Activated B cell treated with CpG ODN at 0.5 μM for 24 hours (primary cell): ENCODE results near the gene PRDM16. TPM values are rescaled to one million over a fixed set of nuclear protein-coding genes. Genes with fewer than 3 reads are reported as not detected.

Source experiments
- ATAC-seq: fragments of 200-7000 bp; cut with Tn5 transposase; one replicate; pipeline ENCODE4 v1.10.0; 2021; ENCODE audit warnings: low read depth, mild to moderate bottlenecking, moderate library complexity
- CTCF ChIA-PET: fragments of 350-600 bp; sonication (Branson Sonifier 250); formaldehyde crosslinking; loops from one replicate; lab custom pipeline; 2021; ENCODE audit warnings: antibody characterized with exemption; lab: Charles Lee
- POLR2A ChIA-PET: fragments of 350-600 bp; sonication (Branson Sonifier 250); formaldehyde crosslinking; loops from one replicate; lab custom pipeline; 2021; ENCODE audit warnings: antibody characterized with exemption; lab: Charles Lee
- DNase-seq: peaks from one replicate; pipeline ENCODE4 v3.0.0; 2022
- H3K27ac Mint-ChIP-seq: one replicate; pipeline ENCODE4 v1.8.0; 2020; ENCODE audit warnings: mixed read lengths
- H3K27me3 Mint-ChIP-seq: one replicate; pipeline ENCODE4 v1.8.0; 2021; ENCODE audit warnings: mixed read lengths
- H3K36me3 Mint-ChIP-seq: one replicate; pipeline ENCODE4 v1.8.0; 2021; ENCODE audit warnings: low read depth, mixed read lengths
- H3K4me1 Mint-ChIP-seq: one replicate; pipeline ENCODE4 v1.8.0; 2021; ENCODE audit warnings: mixed read lengths
- H3K4me3 Mint-ChIP-seq: one replicate; pipeline ENCODE4 v1.8.0; 2020; ENCODE audit warnings: mild to moderate bottlenecking, mixed read lengths
- H3K9me3 Mint-ChIP-seq: one replicate; pipeline ENCODE4 v1.8.0; 2020; ENCODE audit warnings: mixed read lengths
- CTCF ChIP-seq: fragments of 200-600 bp; IDR thresholded peaks from one replicate; pipeline ENCODE4 v1.8.0; 2022; ENCODE audit warnings: antibody characterized with exemption, mild to moderate bottlenecking
- intact Hi-C: fragments of 100-400 bp; cut with micrococcal nuclease; formaldehyde crosslinking; loops from one replicate; pipeline ENCODE4 v1.15.1; 2024
- total RNA-seq: library from RNA; stranded (reverse); gene quantifications from 2 replicates; pipeline ENCODE4 v1.2.3, GENCODE V29; 2022

PRDM16 gene
- total RNA-seq, 1 donor from 2014 or later, result not detected

DNA sequence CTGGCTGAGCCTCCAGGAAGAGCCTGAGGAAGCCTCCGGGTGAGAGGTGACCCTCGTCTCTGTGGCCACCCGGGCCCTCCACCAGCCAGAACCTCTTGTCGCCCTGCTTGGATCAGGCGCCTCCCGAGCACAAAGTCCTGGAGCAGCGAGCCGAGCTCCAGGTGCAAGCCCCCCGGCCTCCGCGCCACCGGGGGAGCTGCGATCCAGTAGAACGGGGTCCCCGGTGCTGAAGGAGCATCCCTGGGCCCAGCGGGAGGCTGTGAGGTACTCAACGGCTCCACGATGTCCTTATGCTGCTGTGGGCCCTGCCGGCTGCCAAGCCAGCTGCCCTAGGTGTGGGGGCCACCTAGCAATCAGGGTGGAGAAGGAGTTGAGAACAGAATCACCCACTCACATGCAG is 102.8 kb downstream of the PRDM16 start:
- POLR2A ChIA-PET, result no interaction called here
- Mint-ChIP-seq H3K4me1 (peaks cover 5% of the 10 kb centered on the region), H3K9me3 (no peaks in the 10 kb centered on the region), H3K27ac (no peak overlapping the region), H3K36me3 (no peaks in the 10 kb centered on the region), H3K4me3 (no peak overlapping the region), H3K27me3 (peaks cover 19% of the 10 kb centered on the region)
- ATAC-seq (no peak), DNase-seq (no peak)
- TF ChIP-seq CTCF, result no peak
- CTCF ChIA-PET, result no interaction called here
- intact Hi-C loops, result no loop called here

DNA sequence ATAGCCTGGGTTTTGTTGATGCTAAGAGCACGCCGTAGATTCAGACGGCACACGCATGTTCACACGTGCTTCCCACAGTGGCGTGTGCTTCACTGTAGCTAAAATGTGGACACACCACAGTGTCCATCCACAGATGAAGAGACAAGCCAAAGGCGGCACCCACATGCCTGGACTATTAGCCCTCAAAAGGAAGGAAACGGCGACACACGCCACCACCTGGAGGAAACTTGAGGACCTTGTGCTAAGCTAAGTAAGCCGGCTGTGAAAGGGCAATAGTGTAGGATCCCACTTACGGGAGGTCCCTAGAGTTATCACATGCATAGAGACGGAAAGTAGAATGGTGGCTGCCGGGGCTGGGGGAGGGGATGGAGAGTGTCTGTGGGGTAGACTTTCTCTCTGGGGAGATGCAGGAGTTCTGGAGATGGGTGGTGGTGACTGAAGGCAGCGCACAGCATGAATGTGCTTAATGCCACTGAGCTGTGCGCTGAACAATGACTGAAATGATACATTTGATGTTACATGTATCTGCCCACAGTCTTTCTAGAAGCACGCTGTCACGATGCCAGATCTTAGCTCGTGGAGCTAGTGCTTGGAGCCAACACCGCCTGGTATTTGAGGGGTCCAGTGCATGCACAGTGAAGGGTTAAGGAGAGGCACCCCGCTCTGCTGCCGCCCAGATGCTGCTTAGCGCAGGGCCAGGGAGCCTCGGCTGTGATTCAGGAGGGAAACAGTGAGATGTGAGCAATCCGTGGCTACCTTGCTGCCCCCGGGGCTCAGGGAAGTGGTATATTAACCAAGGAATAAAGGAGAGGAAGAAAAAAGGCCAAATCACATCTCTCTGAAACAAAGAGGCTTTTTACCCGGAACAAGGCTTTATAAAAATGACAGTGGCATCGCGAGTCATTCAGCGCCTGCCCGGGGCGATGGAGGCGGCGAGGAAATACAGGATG is 103.7 kb downstream of the PRDM16 start:
- DNase-seq (no peak), ATAC-seq (no peak)
- Mint-ChIP-seq H3K36me3 (no peaks in the 10 kb centered on the region), H3K27me3 (peaks cover 19% of the 10 kb centered on the region), H3K27ac (no peak overlapping the region), H3K4me3 (no peak overlapping the region), H3K4me1 (peaks cover 5% of the 10 kb centered on the region), H3K9me3 (no peaks in the 10 kb centered on the region)
- ChIA-PET POLR2A (no interaction called here), CTCF (no interaction called here)
- intact Hi-C loops, result no loop called here
- no peak for TF ChIP-seq CTCF

DNA sequence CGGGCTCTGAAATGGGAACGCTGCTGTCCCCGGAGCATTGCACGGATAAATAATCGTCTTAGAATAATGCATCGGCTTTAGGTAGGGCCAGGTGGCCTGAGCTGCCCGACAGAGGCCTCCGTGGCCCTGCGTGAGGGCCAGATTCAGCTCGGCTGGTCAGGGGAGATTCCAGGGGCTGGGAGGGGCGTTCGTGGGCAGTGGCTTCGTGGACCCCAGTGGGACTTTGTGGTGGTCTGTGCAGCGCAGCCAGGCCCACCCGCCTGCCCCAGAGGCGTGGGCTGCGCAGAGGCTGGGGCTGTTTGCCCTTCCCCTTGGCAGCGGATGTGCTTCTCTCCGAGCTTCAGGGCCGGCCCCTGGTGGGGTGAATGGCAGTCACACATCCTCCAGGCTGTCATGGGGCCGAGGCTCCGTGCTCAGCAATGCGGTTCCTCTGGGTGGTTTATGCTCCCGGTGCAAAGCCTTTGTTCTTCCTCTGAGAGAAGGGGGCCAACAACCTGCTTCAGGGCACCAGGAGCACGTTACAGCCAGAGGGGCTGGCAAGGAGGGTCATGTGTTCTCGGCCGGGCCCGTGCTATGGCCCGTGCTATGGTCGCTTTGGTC is 104.5 kb downstream of the PRDM16 start:
- Mint-ChIP-seq H3K27ac (no peak overlapping the region), H3K4me3 (no peak overlapping the region), H3K27me3 (peaks cover 19% of the 10 kb centered on the region), H3K9me3 (no peaks in the 10 kb centered on the region), H3K4me1 (peaks cover 5% of the 10 kb centered on the region), H3K36me3 (no peaks in the 10 kb centered on the region)
- intact Hi-C loops, result no loop called here
- ChIA-PET CTCF (no interaction called here), POLR2A (no interaction called here)
- DNase-seq (no peak), ATAC-seq (no peak)
- TF ChIP-seq CTCF, result no peak

GRCh38 chr1:3174487-3175247 is 105.7 kb downstream of the PRDM16 start:
- H3K27me3 Mint-ChIP-seq, result peaks cover 19% of the 10 kb centered on the region
- DNase-seq (no peak), ATAC-seq (no peak)
- intact Hi-C loops, result no loop called here
- no peaks in the 10 kb centered on the region for H3K36me3 Mint-ChIP-seq
- ChIA-PET POLR2A (no interaction called here), CTCF (no interaction called here)
- H3K4me3 Mint-ChIP-seq, result no peak overlapping the region
- no peak for TF ChIP-seq CTCF
- no peak overlapping the region for H3K27ac Mint-ChIP-seq
- no peaks in the 10 kb centered on the region for H3K9me3 Mint-ChIP-seq
- H3K4me1 Mint-ChIP-seq, result peaks cover 5% of the 10 kb centered on the region

DNA sequence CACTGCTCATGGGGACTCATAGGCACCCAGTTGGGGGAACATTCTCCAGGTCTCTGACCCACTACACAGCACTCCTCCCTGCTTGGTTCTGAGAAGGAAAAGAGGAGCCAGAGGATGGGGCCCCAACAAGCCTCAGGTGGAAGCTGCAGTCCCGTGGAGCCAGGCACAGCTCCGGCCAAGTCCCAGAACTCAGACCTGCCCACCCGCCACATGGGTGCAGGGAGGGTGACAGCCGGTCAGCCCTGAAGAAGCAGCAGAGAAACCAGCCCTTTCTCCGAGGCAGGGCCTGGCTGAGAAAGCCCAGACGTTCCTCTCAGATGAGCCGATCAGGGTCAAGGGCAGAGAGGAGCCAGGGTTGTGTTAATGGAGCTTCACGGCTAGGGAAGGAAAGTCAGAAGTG is 106.5 kb downstream of the PRDM16 start:
- no peak for TF ChIP-seq CTCF
- H3K36me3 Mint-ChIP-seq, result no peaks in the 10 kb centered on the region
- intact Hi-C loops, result no loop called here
- H3K27me3 Mint-ChIP-seq, result peaks cover 18% of the 10 kb centered on the region
- H3K27ac Mint-ChIP-seq, result no peak overlapping the region
- no peak overlapping the region for H3K4me3 Mint-ChIP-seq
- no peak for DNase-seq
- ChIA-PET POLR2A (no interaction called here), CTCF (no interaction called here)
- peaks cover 5% of the 10 kb centered on the region for H3K4me1 Mint-ChIP-seq
- H3K9me3 Mint-ChIP-seq, result no peaks in the 10 kb centered on the region
- no peak for ATAC-seq
